ENCODE data around the gene CNTNAP1.
A peak's percentile ranks its signal among the peaks of the same experiment; 100 is the strongest.
"Not testable (repeated sequence)": the region's sequence is repeated elsewhere in the genome, so short reads cannot be mapped to it uniquely, and the experiment has no call there.

Gene CNTNAP1

DNA sequence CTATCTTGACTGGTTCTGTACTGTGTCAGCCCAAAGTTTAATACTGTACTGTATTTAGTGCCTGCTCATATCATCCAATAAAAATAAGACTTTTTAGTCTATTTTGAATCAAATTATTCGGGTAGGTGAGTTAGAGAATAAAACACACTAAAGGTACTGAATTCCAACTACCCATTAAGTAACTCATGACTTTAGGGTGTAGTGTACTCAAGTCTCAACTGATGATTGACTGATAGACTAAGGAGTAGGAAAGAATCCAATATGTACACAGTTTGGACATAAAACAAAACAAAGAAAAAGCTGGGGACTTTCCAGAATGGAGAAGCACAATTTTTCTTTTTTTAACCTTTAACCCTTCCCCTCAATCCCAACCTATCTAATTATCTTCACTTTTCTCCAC lies 58.4 kb downstream of the CNTNAP1 start:
- DNase-seq (ENCODE audit: low read depth in 2 of 2): no peak

DNA sequence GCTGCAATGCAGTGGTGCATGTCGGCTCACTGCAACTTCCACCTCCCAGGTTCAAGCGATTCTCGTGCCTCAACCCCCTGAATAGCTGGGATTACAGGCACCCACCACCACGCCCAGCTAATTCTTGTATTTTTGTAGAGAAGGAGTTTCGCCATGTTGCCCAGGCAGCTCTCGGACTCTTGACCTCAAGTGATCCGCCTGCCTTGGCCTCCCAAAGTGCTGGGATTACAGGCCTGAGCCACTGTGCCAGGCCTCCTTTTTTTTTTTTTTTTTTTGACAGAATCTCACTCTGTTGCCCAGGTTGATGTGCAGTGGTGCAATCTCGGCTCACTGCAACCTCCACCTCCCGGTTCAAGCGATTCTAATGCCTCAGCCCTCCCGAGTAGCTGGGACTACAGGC lies 60.6 kb downstream of the CNTNAP1 start:
- DNase-seq (ENCODE audit: low read depth in 2 of 2): not testable (repeated sequence)

DNA sequence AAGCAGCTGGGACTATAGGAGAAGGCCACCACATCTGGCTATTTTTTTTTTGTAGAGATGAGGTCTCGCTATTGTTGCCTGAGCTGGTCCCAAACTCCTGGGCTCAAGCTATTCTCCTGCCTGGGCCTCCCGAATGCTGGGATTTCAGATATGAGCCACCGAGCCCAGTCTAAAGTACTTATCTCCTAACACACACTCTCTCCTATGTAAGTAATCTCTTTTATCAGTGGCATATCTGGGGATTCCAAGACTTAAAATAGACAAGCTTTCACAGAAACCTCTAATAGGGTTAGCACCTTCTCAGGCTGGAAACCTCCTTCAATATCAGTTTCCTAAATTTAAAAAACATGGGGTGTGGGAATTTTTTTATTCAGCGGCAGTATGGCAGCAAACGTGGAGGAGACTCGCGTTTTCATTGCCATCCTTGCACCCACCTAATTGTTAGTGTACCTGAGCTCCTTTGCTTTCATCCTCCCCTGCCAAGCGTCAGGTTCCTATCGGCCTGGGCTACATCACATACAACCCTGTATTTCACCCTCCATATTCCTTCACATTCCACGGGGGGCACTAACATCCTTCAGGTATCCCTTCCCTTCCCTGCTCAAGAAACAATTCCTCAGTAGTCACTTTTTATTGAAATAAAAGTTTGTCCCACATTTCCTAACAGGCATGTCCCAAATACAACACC lies 61.4 kb downstream of the CNTNAP1 start:
- no peak for DNase-seq (ENCODE audit: low read depth in 2 of 2)

DNA sequence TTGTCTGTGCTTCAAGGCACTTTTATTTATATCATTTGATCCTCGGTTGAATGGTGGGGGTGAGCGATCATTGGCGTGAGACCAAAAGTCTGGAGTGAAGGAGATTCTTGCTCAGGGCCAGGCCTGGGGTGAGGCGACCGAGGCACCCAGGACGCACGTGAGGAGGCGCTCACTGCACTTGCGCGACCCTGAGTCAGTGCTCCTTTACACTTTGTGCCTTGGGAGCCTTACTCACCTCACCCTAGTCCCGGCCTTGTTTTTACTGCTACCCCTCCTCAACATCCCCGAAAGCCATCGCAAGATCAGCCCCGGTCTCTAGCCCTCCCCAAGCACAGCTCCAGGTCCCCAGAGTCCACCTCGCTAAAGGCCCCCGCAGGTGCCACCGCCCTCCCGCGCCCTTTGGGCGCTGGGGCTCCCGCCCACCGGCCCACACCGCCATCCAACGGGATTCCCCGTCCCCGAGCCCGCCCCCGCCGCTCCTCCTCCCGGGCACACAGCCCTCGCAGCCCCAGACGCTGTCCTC lies 62.0 kb downstream of the CNTNAP1 start:
- DNase-seq (ENCODE audit: low read depth in 2 of 2): peak; percentile 58 to 70

GRCh38 chr17:42744806-42745617 lies 62.7 kb downstream of the CNTNAP1 start, which contains the start of gene EZH1:
EZH1 (minus strand) TSS chr17:42745040; CDS start chr17:42728941, 16,099 bp downstream.
- DNase-seq (ENCODE audit: low read depth in 2 of 2): peak; percentile 86 to 87

DNA sequence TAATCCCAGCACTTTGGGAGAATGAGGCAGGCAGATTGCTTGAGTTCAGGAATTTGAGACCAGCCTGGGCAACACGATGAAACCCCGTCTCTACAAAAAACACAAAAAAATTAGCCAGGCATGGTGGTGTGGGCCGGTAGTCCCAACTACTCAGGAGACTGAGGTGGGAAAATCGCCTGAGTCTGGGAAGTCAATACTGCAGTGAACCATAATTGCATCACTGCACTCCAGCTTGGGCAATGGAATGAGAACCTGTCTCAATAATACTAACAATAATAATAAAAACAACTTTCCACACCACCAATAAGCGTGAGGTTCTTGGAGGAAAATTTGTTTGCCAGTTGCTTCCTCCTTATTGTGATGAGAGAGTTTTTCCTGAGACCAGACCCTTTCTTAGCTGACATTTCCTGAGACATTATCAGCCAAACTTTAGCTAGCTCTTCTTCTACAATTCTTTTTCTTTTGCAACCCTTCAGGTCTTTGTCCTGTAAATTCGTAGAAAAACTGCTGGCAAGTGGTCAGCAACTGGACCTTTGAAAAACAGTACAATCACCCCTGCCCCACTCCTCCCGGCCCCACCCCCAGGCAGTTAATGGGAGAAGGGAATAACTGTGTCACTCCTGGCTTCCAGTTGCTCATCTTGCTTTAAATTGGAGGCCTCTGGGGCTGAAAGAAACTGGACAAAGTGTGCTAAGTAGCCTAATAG lies 66.0 kb downstream of the CNTNAP1 start:
- DNase-seq (ENCODE audit: low read depth in 2 of 2): no peak

GRCh38 chr17:42748908-42749798 lies 66.8 kb downstream of the CNTNAP1 start:
- no peak for DNase-seq (ENCODE audit: low read depth in 2 of 2)

Measured in stimulated activated CD4-positive, alpha-beta T cell treated with anti-CD3 and anti-CD28 coated beads, Interleukin-4, amount 100 ng/mL, for 48 hours (primary cell).